ENCODE data around the gene WARS2.

DNA sequence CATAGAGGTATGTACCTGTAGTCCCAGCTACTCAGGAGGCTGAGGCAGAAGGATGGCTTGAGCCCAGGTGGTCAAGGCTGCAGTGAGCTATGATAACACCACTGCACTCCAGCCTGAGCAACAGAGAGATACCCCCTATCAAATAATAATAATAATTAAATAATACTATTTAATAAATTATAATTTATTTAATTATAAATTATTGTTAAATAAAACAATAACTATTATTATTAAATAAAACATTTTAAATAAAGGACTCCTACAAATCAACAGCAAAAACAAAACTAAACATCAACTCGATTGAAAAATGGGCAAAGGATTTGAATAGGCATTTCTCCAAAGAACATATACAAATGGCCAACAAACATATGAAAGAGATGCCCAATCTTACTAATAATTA lies 86.5 kb downstream of the WARS2 start:
- TF ChIP-seq YY1 (IDR thresholded peaks at IDR 0.05; ENCODE audit: insufficient read depth, insufficient read length): no peak
- TF ChIP-seq SUZ12 (IDR thresholded peaks at IDR 0.05; ENCODE audit: extremely low read depth, insufficient read depth, insufficient read length): no peak
